ENCODE data around the gene AHR. TPM values are rescaled to one million over a fixed set of nuclear protein-coding genes. Genes with fewer than 3 reads are reported as not detected.
"Not testable (repeated sequence)": the region's sequence is repeated elsewhere in the genome, so short reads cannot be mapped to it uniquely, and the experiment has no call there.

Gene AHR
- polyA plus RNA-seq, 3 donors = 32.2 to 33.6 (median 33.4) TPM

GRCh38 chr7:17370901-17371585, 72.6 kb downstream of the AHR start:
- DNase-seq = no peak

DNA sequence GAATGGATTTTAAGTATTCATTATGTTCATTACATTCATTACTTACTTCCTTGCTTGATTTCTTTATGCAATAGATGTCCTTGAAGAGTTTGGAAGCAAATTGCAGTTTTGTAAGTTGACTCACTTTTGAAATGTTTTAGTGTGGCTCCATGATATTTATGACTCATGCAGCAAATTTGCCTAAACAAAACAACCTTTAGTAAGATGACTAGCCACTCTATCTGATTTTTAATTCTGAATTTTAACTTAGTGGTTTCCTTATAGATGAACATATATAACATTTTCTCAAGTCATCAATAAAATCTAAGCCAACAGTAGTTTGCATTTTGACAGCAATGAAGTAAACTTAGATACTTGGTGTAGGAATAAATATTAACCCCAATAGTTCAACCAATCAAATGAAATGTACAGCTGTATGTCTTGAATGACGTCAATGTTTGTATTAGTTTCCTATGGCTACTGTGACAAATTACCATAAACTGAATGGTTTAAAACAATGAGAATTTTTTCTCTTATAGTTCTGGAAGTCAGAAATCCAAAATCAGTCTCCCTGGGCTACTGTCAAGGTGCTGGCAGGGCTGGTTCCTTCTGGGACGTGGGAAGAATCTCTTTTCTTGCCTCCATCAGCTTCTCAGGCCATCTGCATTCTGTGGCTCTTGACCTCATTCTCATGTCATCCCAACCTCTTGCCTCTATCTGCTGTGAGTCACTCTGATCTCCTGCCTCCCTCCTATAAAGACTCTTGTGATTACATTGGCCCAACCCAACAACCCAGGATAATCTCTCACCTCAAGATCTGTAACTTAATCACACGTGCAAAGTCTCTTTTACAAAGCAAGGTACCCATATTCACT, 73.4 kb downstream of the AHR start:
- no peak for DNase-seq

DNA sequence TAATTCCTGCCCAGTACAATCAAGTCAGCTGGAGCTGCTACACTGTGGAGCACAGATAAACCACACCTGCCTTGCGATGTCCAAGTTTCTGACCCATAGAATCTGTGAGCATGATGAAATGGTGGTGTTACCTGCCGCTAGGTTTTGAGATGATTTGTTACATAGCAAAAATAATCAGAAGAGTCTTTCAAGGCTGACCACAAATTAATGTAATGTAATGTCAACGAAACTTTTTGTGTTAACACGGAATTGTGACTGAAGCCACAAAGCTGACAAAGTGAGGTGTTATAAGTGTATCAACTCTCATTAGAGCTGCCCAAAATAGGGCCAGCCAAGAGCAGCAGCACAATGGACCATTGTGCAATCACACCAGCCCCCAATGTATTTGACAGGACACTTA, 75.7 kb downstream of the AHR start:
- DNase-seq = no peak

DNA sequence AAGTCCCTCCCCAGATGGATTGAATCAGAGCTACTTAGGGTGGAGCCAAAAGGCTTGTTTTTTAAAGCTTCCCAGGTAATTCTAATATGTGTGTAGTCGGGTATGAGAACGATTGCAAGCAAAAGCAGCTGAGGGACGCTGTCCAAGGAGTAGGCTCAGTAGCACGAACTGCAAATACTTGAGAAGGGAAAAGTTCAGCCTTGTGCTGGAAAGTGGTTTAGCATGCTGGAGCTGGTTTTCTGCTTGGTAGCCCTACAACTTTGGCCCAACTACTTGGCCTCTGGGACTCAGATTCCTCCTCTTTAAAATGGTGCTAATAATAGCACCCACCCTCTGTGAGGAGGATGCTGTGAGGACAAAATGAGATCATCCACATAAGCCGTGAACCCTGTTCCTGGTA, 76.2 kb downstream of the AHR start:
- DNase-seq = no peak

GRCh38 chr7:17376595-17376994, 78.1 kb downstream of the AHR start:
- no peak for DNase-seq

GRCh38 chr7:17380736-17381662, 82.5 kb downstream of the AHR start:
- no peak for DNase-seq

DNA sequence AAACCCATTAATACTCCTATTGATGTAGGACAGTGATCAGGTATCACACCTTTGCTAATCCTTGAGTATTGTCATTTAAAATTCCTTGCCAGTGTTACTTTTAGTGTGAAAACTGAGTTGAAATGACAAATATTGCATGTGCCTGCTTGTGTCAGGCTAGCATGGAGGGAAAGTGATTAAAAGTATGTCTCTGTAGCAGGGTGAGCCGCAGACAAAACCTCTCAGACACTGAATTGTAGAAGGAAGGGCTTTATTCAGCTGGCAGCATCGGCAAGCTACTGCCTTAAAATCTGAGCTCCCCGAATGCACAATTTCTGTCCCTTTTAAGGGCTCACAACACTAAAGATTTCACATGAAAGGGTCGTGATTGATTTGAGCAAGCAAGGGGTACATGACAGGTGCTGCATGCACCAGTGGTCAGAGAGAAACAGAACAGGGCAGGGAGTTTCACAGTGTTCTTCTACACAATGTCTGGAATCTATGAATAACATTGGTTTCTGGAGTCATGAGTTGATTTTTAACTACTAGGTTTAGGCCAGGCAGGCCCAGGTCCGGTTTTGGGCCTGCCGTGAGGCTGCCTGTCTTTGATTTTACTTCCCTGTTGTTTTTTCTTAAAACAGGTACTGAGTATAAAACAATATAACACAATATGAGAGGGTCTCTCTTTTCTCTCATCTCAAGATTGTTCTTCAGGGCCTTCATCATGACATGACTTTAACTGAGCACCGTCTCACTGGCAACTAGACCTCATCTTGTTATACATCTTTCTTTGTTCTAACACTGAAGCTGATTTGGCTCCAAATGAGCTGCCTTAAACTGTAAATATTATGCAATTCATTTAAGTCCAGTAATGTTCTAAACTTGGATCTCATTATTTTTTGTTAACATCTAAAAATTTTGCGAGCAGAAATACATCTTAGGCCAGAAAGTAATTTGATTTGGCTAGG, 84.2 kb downstream of the AHR start:
- not testable (repeated sequence) for DNase-seq

GRCh38 chr7:17384400-17384799, 85.9 kb downstream of the AHR start:
- no peak for DNase-seq

DNA sequence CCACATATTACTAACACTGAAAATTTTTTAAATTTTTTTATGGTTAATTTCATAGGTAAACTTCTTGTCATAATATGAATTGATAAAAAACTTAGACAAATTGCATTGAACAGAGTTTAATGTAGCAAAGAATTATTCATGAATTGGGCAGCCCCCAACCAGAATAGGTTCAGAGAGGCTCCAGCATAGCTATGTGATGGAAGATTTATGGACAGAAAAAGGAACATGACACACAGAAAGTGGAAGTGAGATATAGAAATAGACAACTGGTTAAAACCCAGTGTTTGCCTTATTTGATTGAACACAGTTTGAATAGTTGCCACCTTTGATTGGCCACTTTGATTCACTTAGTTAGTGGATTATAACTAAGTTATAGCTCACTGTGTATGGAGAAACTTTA, 87.2 kb downstream of the AHR start:
- DNase-seq = no peak

GRCh38 chr7:17390392-17390791, 91.9 kb downstream of the AHR start:
- DNase-seq = no peak

DNA sequence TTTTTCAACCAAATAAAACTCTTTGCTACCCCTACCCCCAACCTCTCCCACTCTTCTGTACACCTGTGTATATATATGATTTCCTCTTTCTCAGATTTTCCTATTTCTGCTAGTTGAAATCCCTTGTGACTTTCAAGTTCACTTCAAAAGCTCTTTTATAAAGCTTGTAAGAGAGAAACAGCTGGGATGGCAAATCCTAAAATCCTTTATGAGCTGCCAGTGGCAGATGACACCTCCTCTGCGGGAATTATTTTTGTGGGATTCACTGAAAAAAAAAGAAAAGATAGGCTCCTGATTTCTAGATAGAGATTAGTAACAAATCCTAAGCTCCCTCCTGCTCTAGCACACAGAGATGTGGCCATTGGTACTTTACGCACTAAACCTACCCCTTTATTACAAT, 92.9 kb downstream of the AHR start:
- DNase-seq = no peak

- DNase-seq = no peak
These were observed 94.4 kb downstream of the AHR start for GRCh38 chr7:17392846-17393245.

GRCh38 chr7:17394563-17394962, 96.1 kb downstream of the AHR start:
- DNase-seq = not testable (repeated sequence)

Data from renal pelvis (tissue), 4 donors.